CD8-positive, alpha-beta memory T cell (primary cell): ENCODE data around the gene RASGRP4. TPM values are rescaled to one million over a fixed set of nuclear protein-coding genes. Genes with fewer than 3 reads are reported as not detected.

Source experiments
- CTCF ChIA-PET: fragments of 350-600 bp; sonication (Branson Sonifier 250); formaldehyde crosslinking; loops from one replicate; lab custom pipeline; 2021; ENCODE audit warnings: antibody characterized with exemption; lab: Charles Lee
- POLR2A ChIA-PET: fragments of 350-600 bp; sonication (Branson Sonifier 250); formaldehyde crosslinking; loops from one replicate; lab custom pipeline; 2021; ENCODE audit warnings: antibody characterized with exemption; lab: Charles Lee
- DNase-seq, 5 donors: peaks; one replicate each; pipeline versions ENCODE4 v3.0.0 to v3.0.0-alpha.2; 2020 to 2022; ENCODE audit warnings: mixed read lengths in 1 of 5
- H3K27ac ChIP-seq: one replicate; pipeline ENCODE4 v1.7.0; 2013; ENCODE audit warnings: low read depth, mild to moderate bottlenecking, low read length, moderate library complexity
- H3K27me3 ChIP-seq: 2 replicates; pipeline ENCODE4 v1.7.0; 2013; ENCODE audit warnings: low read length, mild to moderate bottlenecking; ENCODE audit not compliant: insufficient read depth, poor library complexity, severe bottlenecking
- H3K36me3 ChIP-seq: 2 replicates; pipeline ENCODE4 v1.7.0; 2013; ENCODE audit warnings: mild to moderate bottlenecking, low read length, moderate library complexity; ENCODE audit not compliant: insufficient read depth
- H3K4me1 ChIP-seq: 2 replicates; pipeline ENCODE4 v1.7.0; 2013; ENCODE audit warnings: mild to moderate bottlenecking, low read length, moderate library complexity; ENCODE audit not compliant: insufficient read depth
- H3K4me3 ChIP-seq: 2 replicates; pipeline ENCODE4 v1.7.0; 2013; ENCODE audit warnings: mild to moderate bottlenecking, low read length
- H3K9me3 ChIP-seq: 2 replicates; pipeline ENCODE4 v1.7.0; 2013; ENCODE audit warnings: mild to moderate bottlenecking, low read length
- H3K27ac Mint-ChIP-seq, 8 donors: one replicate each; pipeline ENCODE4 v1.8.0; 2020 to 2021; ENCODE audit warnings: mixed read lengths in 8 of 8, mild to moderate bottlenecking in 6 of 8, inconsistent platforms in 3 of 8, moderate library complexity in 3 of 8
- H3K27me3 Mint-ChIP-seq, 2 donors: one replicate each; pipeline ENCODE4 v1.8.0; 2020 to 2021; ENCODE audit warnings: mixed read lengths in 2 of 2, mild to moderate bottlenecking in 1 of 2, moderate library complexity in 1 of 2
- H3K36me3 Mint-ChIP-seq, 3 donors: one replicate each; pipeline ENCODE4 v1.8.0; 2020 to 2021; ENCODE audit warnings: mixed read lengths in 3 of 3, inconsistent platforms in 1 of 3, mild to moderate bottlenecking in 1 of 3
- H3K4me1 Mint-ChIP-seq, 3 donors: one replicate each; pipeline ENCODE4 v1.8.0; 2020 to 2021; ENCODE audit warnings: mixed read lengths in 3 of 3, inconsistent platforms in 1 of 3, mild to moderate bottlenecking in 1 of 3
- H3K4me3 Mint-ChIP-seq, 7 donors: one replicate each; pipeline ENCODE4 v1.8.0; 2020 to 2021; ENCODE audit warnings: mixed read lengths in 7 of 7, mild to moderate bottlenecking in 6 of 7, moderate library complexity in 4 of 7, inconsistent platforms in 2 of 7
- H3K9me3 Mint-ChIP-seq, 5 donors: one replicate each; pipeline ENCODE4 v1.8.0; 2020 to 2022; ENCODE audit warnings: mixed read lengths in 5 of 5, mild to moderate bottlenecking in 3 of 5, moderate library complexity in 2 of 5, inconsistent platforms in 1 of 5
- polyA plus RNA-seq: library from polyadenylated mRNA; unstranded; fragments of 300-500 nt; fragmentation: Illumina TruSeq; gene quantifications from one replicate; pipeline ENCODE4 v1.2.3, GENCODE V29; 2021
- total RNA-seq, 2 experiments: library from RNA; stranded (reverse); gene quantifications; one replicate each; pipeline ENCODE4 v1.2.3, GENCODE V29; 2021

Gene RASGRP4
- total and polyA plus RNA-seq, 3 experiments from 2014 or later = 1.8 to 2.0 TPM; not detected in 1

DNA sequence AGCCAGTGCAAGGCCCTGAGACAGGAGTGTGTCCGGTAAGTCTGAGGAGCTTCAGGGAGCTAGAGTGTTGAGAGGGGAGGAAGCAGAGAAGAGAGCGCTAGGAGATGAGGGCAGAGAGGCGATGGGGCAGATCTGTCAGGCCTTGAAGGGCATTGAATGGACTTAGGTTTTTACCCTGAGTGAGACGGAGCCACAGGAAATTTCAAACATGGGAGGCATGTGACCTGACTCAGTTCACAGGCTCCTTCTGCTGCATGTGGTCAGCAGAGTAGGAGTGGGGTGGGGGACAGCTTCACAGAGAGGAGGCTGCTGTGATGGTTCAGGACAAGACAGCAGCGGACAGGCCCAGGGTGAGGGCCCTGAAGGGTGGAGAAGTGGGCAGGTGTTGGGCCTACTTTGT is 25.7 kb downstream of the RASGRP4 start:
- POLR2A ChIA-PET = interaction anchor here (0.6 kb wide), 1 partner anchor 529 kb away, joined by 4 read pairs; no protein-coding TSS in a partner anchor

DNA sequence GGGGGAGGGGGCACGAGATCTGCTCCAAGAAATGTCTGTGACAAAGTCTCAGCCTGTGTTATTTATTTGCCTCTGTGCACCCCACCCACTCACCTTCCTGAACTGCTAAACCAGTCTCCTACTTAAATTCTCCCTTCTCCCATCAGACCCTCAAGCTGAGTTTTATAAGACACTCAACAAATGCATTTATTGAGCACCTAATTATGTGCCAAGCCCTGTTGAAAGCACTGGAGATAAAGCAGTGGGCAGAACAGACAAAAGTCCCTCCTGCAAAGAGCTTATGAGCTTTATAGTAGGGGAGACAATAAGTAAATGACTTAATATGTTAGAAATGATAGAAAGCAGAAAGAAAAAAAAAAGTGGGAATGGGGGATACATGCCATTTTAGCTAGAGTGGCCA is 26.5 kb downstream of the RASGRP4 start:
- no peaks in the 10 kb centered on the region for H3K9me3 ChIP-seq
- peaks cover 22 to 35% (median 23%) of the 10 kb centered on the region in 3 donors for H3K4me1 Mint-ChIP-seq
- H3K27ac Mint-ChIP-seq = no peak overlapping the region
- H3K27me3 ChIP-seq = no peaks in the 10 kb centered on the region
- POLR2A ChIA-PET = no interaction called here
- H3K36me3 ChIP-seq = peaks cover under 1% of the 10 kb centered on the region
- no peak overlapping the region for H3K27ac ChIP-seq
- H3K36me3 Mint-ChIP-seq = peaks cover 0 to 3% (median 0%) of the 10 kb centered on the region in 3 donors
- no peak overlapping the region for H3K4me3 ChIP-seq
- H3K4me1 ChIP-seq = peaks cover 25% of the 10 kb centered on the region
- H3K9me3 Mint-ChIP-seq = no peaks in the 10 kb centered on the region
- H3K4me3 Mint-ChIP-seq = peak overlapping the region in 1 of 7 donors; percentile 73
- H3K27me3 Mint-ChIP-seq = peaks cover 2 to 8% of the 10 kb centered on the region in 2 donors
- CTCF ChIA-PET = no interaction called here
- no peak for DNase-seq

More for the DNA sequence above, 25.7 kb downstream of the RASGRP4 start:
- H3K4me1 Mint-ChIP-seq = peaks cover 23 to 34% (median 25%) of the 10 kb centered on the region in 3 donors
- H3K9me3 ChIP-seq = no peaks in the 10 kb centered on the region
- H3K4me1 ChIP-seq = peaks cover 17% of the 10 kb centered on the region
- H3K4me3 ChIP-seq = no peak overlapping the region
- peak overlapping the region in 2 of 8 donors; percentile 21 to 46 for H3K27ac Mint-ChIP-seq
- H3K27me3 ChIP-seq = no peaks in the 10 kb centered on the region
- H3K27ac ChIP-seq = no peak overlapping the region
- peak overlapping the region in 2 of 7 donors; percentile 11 to 73 for H3K4me3 Mint-ChIP-seq
- peaks cover 0 to 8% of the 10 kb centered on the region in 2 donors for H3K27me3 Mint-ChIP-seq
- no peak for DNase-seq
- CTCF ChIA-PET = no interaction called here
- peaks cover 0 to 8% (median 0%) of the 10 kb centered on the region in 3 donors for H3K36me3 Mint-ChIP-seq
- peaks cover 9% of the 10 kb centered on the region for H3K36me3 ChIP-seq
- H3K9me3 Mint-ChIP-seq = no peaks in the 10 kb centered on the region

DNA sequence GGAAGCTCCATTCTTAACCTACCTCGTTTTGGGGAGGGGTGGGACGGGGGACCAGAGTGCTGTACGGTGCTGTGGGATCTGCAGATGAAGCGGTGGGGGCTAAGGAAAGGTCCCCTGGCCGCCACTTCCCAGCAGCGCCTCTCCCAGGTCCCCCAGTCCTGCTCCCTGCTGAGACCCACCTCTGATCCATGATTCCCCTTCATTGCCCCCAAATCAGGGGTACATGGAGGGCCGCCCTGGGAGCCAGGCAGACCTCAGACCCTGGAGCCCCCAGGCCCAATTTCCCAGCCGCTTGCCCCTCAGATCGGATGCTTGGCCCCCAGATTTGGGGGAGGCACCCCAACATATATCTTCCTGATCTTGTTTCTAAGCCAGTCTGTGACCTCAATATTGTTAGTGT is 26.9 kb downstream of the RASGRP4 start:
- Mint-ChIP-seq H3K9me3 (no peaks in the 10 kb centered on the region), H3K27me3 (peaks cover 2 to 8% of the 10 kb centered on the region in 2 donors), H3K4me1 (peaks cover 21 to 34% (median 22%) of the 10 kb centered on the region in 3 donors), H3K27ac (no peak overlapping the region), H3K36me3 (peaks cover 0 to 3% (median 0%) of the 10 kb centered on the region in 3 donors), H3K4me3 (peak overlapping the region in 1 of 7 donors; percentile 73)
- CTCF ChIA-PET = no interaction called here
- Histone ChIP-seq H3K9me3 (no peaks in the 10 kb centered on the region), H3K27ac (no peak overlapping the region), H3K4me1 (peaks cover 24% of the 10 kb centered on the region), H3K36me3 (no peaks in the 10 kb centered on the region), H3K4me3 (no peak overlapping the region), H3K27me3 (no peaks in the 10 kb centered on the region)
- POLR2A ChIA-PET = interaction anchor here (0.6 kb wide), 1 partner anchor 304 kb away, joined by 3 read pairs; no protein-coding TSS in a partner anchor
- DNase-seq = no peak

DNA sequence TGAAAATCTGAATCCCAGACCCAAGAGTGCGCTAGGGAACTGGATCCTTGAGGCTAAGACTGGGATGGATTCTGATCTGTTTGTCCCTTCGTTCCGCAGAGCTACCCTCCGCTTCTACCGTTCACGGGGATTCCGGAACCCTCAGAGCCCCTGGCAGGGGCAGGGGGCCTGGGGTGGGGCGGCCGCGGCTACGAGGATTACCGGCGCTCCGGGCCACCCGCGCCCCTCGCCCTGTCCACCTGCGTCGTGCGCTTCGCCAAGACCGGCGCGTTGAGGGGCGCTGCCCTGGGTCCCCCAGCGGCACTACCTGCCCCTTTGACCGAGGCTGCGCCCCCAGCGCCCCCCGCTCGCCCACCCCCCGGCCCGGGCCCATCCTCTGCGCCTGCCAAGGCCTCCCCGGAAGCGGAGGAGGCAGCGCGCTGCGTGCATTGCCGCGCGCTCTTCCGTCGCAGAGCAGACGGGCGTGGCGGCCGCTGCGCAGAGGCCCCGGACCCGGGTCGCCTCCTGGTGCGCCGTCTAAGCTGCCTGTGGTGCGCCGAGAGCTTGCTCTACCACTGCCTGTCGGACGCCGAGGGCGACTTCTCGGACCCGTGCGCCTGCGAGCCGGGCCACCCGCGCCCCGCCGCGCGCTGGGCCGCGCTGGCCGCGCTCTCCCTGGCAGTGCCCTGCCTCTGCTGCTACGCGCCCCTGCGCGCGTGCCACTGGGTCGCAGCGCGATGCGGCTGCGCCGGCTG is 30.5 kb downstream of the RASGRP4 start:
- peak overlapping the region; percentile 45 for H3K4me3 ChIP-seq
- CTCF ChIA-PET = interaction anchor here (1.1 to 2.2 kb wide), 2 partner anchors 8 to 535 kb away, joined by 3 to 19 read pairs; partner anchors contain the start of genes FAM98C, MRPS12 and SARS2
- Mint-ChIP-seq H3K4me1 (peaks cover 20 to 22% (median 22%) of the 10 kb centered on the region in 3 donors), H3K27me3 (peaks cover 3 to 8% of the 10 kb centered on the region in 2 donors), H3K36me3 (no peaks in the 10 kb centered on the region), H3K9me3 (no peaks in the 10 kb centered on the region), H3K4me3 (peak overlapping the region; percentile 36 to 87 (median 63)), H3K27ac (peak overlapping the region in 3 of 8 donors; percentile 59 to 81 (median 72))
- H3K27ac ChIP-seq = peak overlapping the region; percentile 9
- peak in 3 of 5 donors; percentile 30 to 55 (median 53) for DNase-seq
- H3K9me3 ChIP-seq = no peaks in the 10 kb centered on the region
- peaks cover 15% of the 10 kb centered on the region for H3K4me1 ChIP-seq
- no peaks in the 10 kb centered on the region for H3K27me3 ChIP-seq
- POLR2A ChIA-PET = interaction anchor here (0.5 to 1.1 kb wide), 4 partner anchors 21 to 81 kb away, joined by 3 to 11 read pairs (median 3); partner anchors contain the start of genes CATSPERG and PSMD8
- no peaks in the 10 kb centered on the region for H3K36me3 ChIP-seq

DNA sequence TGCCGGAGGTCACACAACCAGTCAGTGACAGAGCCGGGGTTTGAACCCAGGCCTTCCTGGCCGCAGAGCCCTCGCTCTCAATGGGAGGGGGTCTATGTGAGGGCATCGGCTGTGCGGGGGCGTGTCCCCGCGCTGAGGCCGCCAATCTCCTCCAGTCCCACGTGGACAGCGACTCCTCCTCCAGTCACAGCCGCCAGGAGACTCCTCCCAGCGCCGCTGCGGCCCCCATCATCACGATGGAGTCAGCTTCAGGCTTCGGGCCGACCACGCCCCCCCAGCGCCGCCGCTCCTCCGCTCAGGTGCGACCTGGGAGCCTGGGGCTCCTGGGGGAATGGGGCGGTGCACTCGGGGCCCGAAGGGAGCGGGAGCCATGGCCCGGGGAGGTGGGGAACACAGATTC is 31.5 kb downstream of the RASGRP4 start:
- peak; percentile 37 to 77 (median 46) for DNase-seq
- no peak overlapping the region for H3K27ac ChIP-seq
- CTCF ChIA-PET = interaction anchor here (1.0 to 2.2 kb wide), 3 partner anchors 9 to 20 kb away, joined by 3 to 19 read pairs (median 3); partner anchors contain the start of genes FAM98C and PSMD8
- no peaks in the 10 kb centered on the region for H3K27me3 ChIP-seq
- Mint-ChIP-seq H3K4me3 (peak overlapping the region; percentile 56 to 87 (median 71)), H3K9me3 (no peaks in the 10 kb centered on the region), H3K27ac (peak overlapping the region in 4 of 8 donors; percentile 57 to 81 (median 62)), H3K36me3 (no peaks in the 10 kb centered on the region), H3K4me1 (peaks cover 24 to 26% (median 24%) of the 10 kb centered on the region in 3 donors), H3K27me3 (peaks cover 2 to 3% of the 10 kb centered on the region in 2 donors)
- H3K9me3 ChIP-seq = no peaks in the 10 kb centered on the region
- POLR2A ChIA-PET = interaction anchor here (0.7 to 1.6 kb wide), 2 partner anchors 8 to 20 kb away, joined by 3 to 5 read pairs; partner anchors contain the start of genes FAM98C and PSMD8
- peak overlapping the region; percentile 45 for H3K4me3 ChIP-seq
- H3K36me3 ChIP-seq = no peaks in the 10 kb centered on the region
- peaks cover 15% of the 10 kb centered on the region for H3K4me1 ChIP-seq

DNA sequence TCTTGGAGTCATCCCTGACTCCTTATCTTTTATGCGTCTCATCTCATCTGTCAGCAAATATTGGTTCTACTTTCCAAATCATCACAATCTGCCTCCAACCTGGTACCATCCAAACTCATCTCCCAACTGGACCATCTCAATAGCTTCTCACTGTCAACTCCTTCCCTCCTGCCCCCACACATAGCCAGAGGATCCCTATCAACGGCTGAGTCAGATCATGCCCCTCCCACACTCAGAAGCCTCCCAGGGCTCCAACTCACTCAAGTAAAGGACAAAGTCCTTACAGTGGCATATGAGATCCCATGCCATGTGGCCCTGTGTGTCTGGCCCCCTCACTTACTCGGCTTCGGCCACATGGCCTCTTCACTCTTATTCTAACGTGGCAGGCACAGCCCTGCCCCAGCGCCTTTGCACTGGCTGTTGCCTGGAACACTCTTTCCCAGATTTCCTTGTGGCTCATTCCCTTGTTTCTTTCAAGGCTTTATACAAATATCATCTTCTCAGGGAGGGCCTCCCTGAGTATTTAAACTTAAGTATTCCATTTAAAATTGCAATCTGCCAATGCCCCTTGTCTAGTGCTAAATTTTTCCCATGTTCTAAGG is 33.2 kb downstream of the RASGRP4 start:
- H3K27ac ChIP-seq = no peak overlapping the region
- Mint-ChIP-seq H3K4me3 (peak overlapping the region in 1 of 7 donors; percentile 49), H3K27ac (peak overlapping the region in 2 of 8 donors; percentile 43 to 47), H3K36me3 (no peaks in the 10 kb centered on the region), H3K9me3 (no peaks in the 10 kb centered on the region), H3K27me3 (peaks cover 4 to 6% of the 10 kb centered on the region in 2 donors), H3K4me1 (peaks cover 32 to 38% (median 33%) of the 10 kb centered on the region in 3 donors)
- POLR2A ChIA-PET = no interaction called here
- H3K4me1 ChIP-seq = peaks cover 28% of the 10 kb centered on the region
- no peaks in the 10 kb centered on the region for H3K9me3 ChIP-seq
- no peak for DNase-seq
- H3K4me3 ChIP-seq = no peak overlapping the region
- CTCF ChIA-PET = interaction anchor here (1.3 to 1.6 kb wide), 2 partner anchors 10 to 19 kb away, joined by 3 read pairs; partner anchors contain the start of genes FAM98C and PSMD8
- no peaks in the 10 kb centered on the region for H3K36me3 ChIP-seq
- H3K27me3 ChIP-seq = no peaks in the 10 kb centered on the region

DNA sequence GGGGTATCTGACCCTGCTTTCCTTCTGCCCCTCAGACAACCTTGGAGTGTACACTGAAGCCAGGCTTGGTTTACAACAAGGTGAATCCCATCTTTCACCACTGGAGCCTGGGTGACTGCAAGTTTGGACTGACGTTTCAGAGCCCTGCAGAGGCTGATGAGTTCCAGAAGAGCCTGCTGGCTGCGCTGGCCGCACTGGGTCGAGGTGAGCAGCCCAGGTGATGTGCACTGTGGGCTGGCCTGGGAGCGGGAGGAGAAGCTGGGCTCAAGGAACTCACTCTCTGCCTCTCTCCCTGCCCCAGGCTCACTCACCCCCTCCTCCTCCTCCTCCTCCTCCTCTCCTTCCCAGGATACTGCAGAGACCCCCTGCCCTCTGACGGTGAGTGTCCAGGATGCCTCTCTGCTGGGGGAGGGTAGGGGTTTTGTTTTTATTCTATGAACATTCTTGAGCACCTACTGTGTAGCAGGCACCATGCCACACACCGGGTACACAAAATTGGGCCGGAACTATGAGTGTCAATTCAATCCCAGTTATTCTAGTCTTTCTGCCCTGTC is 34.0 kb downstream of the RASGRP4 start:
- Mint-ChIP-seq H3K27me3 (peaks cover 6 to 9% of the 10 kb centered on the region in 2 donors), H3K9me3 (no peaks in the 10 kb centered on the region), H3K27ac (no peak overlapping the region), H3K4me1 (peaks cover 37 to 46% (median 37%) of the 10 kb centered on the region in 3 donors), H3K4me3 (peak overlapping the region in 1 of 7 donors; percentile 0), H3K36me3 (peaks cover 0 to 3% (median 0%) of the 10 kb centered on the region in 3 donors)
- ChIA-PET CTCF (interaction anchor here (1.3 kb wide), 1 partner anchor 11 kb away, joined by 3 read pairs; the partner anchor contains the start of gene FAM98C), POLR2A (no interaction called here)
- no peaks in the 10 kb centered on the region for H3K36me3 ChIP-seq
- H3K4me1 ChIP-seq = peaks cover 36% of the 10 kb centered on the region
- DNase-seq = no peak
- H3K27ac ChIP-seq = no peak overlapping the region
- no peak overlapping the region for H3K4me3 ChIP-seq
- no peaks in the 10 kb centered on the region for H3K27me3 ChIP-seq
- no peaks in the 10 kb centered on the region for H3K9me3 ChIP-seq
